GM21528 (cell line): ENCODE measurements around the gene SLCO2A1.

Experiments used
- ATAC-seq: cut with Tn5 transposase; IDR thresholded peaks from one replicate; pipeline ENCODE4 v1.9.1; 2021; ENCODE audit warnings: mild to moderate bottlenecking, moderate library complexity; ENCODE audit not compliant: unreplicated experiment, low FRiP score

SLCO2A1 gene

DNA sequence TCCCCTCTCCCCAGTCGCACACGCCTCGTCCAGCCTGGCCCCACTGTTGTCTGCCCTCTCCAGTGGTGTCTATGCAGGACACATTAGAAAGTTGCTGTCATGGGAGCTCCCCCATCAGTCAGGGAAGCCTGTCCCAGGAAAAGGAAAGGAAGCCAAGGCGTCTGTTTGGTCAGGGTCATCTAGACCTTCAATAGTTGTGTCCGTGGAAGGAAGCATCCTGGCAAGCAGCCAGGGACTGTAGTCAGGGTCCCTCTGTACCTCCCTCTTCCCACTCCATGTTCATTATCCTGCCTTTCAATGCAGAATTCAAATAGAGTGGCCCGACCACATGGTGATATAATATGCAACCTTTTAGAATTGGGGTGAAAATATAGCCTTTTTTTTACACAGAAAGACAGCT lies 73.4 kb downstream of the SLCO2A1 start:
- no peak for ATAC-seq

DNA sequence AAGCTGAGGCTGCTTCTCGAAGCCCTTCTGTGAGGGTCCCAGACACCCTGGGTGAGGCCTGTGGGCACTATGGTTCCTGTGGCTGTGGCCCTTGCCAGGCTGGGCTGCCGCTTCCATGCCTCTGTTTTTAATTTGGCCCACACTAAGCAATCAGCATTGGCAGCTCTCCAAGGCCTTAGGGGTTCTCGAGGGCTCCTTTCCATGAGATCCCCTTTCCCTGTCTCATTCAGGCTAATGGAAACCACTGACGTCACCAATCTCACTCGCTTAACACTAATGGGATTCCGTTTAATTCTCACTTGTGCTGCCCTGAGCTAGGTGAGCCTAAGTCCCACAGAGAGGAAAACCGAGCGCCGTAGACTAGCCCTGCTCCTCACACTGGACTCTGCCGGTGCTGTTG lies 73.8 kb downstream of the SLCO2A1 start:
- no peak for ATAC-seq

DNA sequence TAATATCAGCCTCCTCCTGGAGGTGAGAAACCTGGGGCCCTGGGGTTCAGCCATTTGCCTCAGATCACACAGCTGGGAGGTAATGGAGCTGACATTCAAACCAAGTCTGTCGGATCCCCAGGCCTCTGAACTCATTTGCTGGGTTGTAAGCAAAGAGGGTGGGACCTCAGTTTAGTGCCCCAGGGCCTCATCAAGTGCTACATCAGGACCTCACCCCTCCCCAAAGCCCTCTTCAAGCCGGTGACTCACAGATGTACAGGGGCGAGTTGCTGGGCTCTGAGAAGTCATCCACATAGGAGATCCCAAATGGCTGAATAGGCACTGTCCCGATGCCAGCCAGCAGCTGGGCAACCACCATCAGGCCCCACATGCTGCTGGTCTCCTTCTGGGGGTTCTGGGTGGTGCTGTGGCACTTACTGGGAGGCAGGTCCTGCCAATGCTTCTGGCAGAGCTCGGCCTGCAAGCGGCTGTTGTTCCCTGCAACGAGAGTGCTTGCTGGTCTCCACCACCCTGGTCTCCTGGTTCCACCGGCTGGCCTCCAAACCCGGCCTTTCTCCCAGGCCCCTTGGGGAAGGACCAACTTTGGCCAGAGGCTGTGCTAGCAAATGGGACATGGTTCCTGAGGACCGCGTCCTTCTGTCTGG lies 74.9 kb downstream of the SLCO2A1 start:
- ATAC-seq, result no peak

DNA sequence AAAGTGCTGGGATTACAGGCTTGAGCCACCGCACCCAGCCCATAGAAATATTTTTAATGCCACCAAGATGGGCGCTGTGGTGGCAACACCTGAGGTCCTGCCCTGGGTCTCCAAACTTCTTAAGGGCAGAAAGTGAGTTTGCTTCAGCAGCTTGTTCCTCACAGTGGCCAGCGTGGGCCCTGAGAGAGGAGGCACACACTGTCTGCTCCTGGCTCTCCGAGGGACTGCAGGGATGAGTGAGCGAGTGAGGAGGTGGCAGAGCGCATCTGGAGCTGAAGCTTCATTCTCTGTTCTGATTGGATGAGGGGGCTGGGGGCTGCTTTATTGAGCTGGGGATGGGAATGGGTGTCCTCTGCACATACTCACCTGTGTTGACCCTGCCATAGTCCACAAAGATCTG lies 76.4 kb downstream of the SLCO2A1 start:
- no peak for ATAC-seq

DNA sequence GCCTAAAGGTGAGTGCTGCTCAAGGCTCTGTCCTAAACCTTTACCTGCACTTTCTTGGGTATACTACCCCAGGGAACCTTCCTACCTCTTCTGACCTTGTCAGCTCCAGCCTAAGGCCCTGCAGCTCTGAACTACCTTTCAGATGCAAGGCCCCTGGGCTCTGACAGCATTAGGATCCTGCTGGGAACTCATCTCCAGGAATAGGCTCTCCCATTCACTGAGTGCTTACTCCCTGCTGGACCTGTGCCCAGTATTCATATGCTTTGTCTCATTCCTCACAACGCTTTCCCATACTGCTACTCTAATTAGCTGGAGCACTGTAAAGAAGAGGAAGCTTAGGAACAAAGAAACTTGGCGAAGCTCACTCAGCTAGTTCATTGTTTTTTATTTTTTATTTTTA lies 80.3 kb downstream of the SLCO2A1 start:
- ATAC-seq, result no peak

DNA sequence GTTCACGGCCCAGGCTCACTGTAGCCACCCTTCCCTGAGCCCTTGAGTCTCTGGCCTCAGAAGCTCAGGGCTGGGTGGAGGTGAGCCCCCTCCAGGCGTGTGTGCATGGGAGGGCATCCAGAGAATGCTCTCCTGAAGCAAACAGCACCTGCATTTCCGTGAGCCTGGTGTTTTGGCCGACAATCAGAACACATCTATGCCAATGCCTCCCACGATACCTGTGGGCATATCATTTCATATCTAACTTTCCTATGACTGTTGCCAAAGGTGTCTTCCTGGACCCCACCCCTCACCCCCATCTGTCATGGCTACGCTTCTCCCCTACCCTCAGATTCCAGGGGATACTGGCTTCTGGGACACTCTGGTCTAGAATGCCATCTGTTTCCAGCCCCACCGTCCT lies 80.7 kb downstream of the SLCO2A1 start:
- no peak for ATAC-seq

DNA sequence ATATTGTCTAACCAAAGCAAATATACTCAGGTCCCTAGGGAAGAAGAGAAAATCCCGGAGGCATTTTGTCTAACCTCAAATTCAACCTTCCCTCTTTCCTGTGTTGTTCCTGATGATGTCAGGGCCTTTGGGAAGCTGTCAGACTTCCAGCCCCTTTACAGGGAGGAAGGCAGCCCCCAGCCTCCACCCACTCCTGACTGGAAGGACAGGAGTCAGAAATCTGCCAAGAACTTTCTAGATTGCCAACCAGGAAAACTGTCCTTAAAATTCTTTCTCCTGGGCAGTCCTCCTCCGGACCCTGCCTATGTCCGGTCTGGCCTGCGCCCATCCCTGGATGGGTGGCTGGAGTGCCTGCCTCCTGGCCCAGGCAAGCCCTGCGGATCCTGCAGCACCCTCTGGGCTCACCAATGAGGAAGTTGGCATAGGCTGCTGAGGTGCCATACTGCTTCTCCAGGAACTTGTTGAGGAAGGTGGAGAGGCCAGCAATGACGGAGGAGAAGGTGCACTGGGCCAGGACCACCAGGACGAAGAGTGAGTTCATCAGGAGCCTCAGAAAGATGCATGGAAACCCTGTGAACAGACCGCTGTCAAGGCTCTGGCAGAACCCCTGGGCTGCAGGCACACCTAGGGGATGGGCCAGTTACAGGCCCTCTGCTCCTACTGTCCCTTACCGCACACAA lies 81.5 kb downstream of the SLCO2A1 start:
- no peak for ATAC-seq

DNA sequence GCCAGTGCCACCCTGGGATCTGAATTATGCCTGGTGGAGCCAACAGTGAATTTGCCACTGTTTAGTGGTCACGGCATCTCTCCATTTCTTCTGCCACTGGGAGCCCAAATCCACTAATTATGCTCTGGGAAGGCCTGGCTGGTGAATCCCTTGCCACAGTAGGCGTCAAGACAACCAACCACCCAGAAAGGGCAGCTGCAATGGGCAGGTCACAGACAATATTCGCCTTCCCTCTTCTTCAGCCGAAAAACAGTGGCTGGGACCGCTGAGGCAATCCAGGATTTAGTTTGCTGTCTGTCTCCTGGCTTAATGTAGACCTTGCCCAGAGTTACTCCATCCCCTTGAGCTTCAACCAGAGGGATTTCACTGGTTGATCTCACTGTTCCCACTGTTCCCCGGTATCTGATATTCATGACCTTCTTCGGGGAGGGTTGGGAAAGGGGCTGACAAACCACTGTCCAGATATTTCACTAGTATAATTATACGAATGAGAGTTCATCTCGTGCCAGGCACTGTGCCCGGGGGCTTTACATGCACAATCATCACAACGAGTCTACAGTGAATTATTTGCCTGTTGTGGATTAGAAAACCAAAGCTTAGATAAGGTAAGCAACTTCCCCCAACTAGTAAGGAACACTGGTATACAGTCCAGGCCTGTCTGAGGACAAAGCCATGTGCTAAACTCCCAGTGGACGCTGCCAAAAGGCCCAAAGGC lies 84.2 kb downstream of the SLCO2A1 start:
- ATAC-seq, result no peak

DNA sequence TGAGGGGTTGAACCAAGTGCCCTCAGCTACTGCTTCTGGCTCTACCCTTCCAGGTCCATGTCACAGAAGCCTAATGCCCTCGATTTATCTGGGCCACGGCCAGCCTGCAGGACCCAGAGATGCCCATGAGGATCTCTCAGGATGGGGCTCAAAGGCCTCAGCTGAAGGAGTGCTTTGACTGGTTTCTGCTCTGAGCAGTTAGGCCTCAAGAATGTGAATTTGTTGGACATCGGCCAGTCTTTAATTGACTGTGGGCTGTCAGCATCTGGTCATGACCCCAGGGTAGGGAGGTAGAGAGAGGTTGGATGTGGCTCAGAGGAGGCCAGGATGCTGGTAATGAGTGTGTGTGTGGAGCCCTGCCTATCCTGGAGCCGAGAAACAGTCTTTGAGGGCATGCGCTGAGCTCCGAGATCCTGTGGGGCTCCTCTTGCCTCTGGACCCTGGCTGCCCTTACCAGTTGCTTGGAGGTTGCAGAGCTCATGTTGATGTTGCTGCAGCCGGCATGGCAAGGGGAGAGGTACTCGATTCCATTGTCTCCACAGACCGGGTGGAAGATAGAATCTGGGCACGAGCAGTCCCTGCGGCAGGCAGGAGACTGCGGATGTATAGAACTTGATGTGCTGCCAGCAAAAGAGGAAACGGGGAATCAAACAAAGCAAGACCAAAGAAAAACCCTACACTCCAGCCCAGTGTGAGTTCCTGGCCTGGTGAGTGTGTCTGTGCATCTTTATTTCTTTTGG lies 84.9 kb downstream of the SLCO2A1 start:
- no peak for ATAC-seq

DNA sequence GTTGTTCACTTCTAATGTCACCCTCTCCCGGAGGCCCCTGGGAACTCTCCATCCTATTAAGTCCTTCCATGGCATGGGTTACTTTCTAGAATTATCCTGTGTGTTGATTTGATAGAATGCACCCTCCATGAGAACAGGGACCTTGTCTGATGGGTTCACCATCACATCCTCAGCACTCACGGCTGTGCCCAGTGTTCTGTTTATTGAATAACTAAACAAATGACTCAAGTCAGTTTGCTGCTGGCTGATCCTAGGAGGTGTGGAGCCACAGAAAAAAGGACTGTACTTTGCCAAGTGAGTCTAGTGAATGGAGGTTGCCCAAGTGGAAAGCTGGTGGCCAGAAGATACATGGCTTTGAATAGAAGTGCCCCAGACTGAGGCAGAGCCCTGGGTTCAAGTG lies 85.5 kb downstream of the SLCO2A1 start:
- ATAC-seq, result no peak

DNA sequence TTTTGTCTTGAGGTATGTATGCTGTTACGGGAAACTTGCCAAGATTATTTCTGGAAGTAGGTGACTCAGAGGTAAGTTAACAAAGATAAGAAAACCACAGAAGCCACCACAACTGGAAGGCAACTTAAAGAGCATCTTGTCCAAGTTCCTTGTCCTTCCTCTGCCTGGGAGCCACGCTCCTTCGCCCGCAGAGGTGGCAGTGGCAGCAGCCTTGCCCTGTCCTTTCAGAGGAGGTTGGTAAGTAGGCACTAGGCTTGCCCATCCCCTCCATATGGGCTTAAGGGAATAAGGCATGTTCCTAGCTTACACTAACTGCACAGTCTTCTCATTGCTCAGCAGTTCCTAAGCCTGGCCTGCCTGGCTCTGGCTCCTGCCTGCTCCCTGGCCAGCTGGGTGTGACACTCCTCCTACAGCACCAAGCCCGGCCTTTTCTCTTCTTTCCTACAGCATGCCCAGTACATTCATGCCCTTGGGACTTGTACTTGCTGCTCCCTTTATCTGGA lies 86.0 kb downstream of the SLCO2A1 start:
- ATAC-seq, result no peak

DNA sequence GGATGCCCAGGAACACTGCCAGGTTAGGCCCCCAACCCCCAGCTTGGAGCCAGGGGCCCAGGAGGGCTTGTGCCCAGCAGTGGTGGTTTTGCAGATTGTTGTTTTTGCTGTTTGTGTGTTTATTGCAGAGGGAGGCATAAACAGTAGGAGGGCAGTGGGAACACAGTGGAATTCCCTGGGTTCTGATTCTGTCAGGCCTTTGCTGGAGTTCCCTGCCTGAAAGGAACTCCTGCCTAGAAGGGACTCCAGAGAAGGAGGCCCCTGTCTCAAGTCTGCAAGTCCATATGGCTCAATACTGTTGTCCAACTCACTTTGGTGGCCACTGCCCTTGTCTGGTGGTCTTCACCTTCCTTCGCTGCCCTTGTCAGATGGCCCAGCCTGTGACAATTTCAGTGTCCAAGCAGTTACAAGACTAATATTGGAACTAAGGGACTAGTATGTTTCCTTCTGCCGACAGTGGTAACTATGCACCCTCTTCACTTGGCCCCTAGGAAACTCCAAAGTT lies 86.6 kb downstream of the SLCO2A1 start:
- no peak for ATAC-seq

DNA sequence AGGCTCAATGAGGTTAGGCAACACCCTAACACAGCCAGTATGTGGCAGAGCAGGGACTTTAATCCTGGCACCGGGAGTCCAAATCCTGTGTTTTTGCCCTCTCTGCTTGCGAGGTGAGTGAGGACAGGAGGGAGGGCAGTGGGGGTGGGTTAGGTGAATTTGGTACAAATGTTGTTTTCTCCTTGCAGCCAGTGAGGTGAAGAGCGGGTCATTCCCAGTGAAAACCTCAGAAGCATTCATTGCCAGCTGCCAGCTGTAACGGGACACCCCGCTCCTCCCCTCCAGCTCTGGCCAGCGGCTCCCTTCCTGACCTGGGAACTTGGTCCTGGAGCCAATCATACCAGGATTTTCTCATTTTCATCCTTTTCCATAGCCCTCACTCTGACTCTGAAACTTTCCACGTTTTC lies 88.3 kb downstream of the SLCO2A1 start:
- ATAC-seq, result no peak

DNA sequence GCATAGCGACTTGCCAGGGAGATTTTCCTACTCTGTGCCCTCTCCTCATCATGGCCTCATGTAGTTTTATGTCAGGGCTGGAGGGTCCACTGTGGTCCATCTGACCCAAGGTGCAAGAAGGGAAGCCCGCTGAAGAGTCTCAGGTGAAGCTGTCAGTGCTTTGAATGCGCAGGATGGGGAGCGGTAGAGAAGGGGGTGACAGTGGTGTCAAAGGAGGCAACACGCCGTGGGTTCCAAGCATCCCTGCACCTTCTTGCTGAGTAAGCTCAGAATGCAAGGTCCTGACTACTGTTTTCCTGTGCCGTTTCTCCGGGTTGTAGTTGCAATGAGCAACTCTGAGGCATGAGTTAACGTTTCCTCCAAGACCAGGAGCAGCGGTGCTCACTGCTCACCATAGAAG lies 89.2 kb downstream of the SLCO2A1 start:
- ATAC-seq, result no peak

DNA sequence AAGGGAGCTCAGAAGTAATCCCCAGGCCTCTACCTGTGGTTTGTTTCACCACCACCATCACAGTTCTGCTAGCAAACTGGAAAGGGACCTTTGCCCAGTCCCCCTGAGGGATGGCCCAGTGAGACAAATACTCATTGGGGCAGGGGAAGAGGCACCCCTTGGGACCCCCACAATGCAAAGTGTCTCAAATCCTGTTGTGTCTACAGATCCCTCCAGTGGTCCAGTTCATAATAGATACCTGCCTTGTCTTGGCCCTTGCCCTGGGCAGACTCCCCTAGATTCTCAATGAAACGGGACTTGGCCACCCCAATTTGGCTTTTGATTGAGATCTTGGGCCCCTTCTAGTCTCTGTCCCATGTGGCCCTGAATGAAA lies 90.3 kb downstream of the SLCO2A1 start:
- ATAC-seq, result no peak

DNA sequence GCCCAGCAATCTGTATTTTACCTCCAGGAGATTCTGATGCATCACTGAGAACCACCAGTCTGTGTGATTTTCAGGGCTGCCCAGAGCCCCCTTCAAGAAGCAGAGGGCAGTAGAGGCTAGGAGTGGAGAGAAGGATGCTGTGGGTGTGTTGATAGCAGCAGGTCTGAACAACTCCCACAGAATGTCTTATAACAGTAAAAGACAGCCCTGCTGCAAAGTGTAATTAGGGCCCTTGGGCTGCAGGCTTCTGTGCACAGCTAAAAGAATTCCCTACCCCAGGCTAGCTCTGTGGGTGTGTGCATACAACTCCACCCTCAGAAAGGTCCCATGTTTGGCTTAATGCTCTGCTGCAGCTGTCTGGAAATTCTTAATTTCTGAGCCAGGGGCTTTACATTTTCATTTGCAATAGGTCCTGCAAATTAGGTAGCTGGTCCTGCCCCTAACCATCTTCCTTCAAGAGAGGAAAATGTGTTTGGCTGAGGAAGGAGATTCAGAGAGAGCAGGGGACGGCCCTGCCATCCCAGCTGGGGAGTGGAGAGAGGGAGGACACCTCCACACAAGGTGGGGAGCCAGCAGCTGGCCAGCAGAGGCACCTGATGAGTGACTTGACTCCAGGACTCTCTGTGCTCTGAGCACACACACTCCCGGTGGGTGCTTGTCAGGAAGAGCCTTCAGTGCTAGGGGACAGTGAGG lies 90.8 kb downstream of the SLCO2A1 start:
- no peak for ATAC-seq

DNA sequence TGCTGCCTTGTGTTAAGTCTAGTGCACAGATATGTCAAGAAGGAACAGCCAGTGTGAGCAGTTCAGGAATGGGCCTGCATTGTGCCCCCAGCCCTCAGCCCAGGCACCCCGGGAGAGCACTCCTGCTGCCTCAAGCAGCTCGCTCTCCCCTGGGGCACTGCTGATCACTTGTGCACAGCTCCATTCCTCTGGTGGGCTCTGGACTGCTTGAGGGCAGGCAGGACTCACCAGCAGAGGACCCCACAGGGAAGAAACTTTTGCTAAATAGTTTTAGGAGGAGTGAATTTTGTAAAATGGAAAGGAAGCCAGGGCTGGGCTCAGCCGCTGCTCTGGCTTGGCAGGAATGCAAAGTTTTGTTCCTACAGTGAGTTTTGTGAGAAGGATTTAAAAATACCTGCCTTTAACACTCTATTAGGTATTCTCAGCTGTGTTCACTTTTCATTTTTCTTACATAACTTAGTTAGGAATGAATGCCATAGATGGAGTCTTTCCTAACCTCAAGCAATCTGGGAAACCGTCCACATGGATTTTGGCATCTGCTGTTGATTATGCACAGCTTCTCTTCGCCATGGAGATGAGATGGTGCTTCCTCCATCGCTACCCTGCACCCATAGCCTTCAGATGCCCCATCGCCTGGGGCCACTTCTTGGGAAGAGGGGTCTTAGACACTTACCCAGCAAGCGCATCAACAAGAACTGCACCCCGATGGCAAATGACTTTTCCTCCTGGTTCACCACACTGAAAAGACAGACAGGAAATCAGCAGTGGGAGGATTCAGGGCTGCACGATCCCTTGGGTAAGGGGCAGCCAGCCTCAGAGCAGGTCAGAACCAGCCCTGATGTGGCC lies 91.7 kb downstream of the SLCO2A1 start:
- no peak for ATAC-seq

DNA sequence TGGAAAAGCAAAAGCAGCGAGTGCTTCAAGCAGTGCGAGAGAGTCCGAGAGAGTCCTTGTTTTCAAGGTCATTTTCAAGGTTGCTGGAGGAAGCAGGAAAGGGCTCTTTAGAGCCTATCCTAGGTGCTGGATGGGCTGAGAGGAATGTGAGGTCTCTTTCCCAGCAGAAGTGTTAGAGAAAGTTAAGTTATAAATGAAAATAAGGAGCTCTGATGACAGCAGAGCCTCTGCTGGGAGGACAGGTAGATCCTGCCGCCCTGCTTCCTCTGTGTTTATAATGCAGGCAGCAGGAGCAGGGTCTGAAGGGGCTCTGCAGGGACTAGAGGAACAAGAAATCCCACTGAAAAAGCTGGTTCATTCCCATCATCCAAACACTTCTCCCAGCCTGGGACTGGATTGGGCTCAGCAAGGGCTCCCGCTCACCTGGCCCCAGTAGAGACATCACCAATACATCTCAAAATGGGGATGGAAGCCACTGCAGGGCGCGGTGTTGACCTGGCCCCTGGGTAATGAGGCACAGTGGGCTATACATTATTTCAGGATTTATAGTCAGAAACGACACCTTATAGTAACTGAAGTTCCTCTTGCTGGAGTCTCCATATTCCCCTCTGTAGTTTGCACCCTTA lies 92.6 kb downstream of the SLCO2A1 start:
- no peak for ATAC-seq
